Measurements from ENCODE around the gene REPIN1.

DNA sequence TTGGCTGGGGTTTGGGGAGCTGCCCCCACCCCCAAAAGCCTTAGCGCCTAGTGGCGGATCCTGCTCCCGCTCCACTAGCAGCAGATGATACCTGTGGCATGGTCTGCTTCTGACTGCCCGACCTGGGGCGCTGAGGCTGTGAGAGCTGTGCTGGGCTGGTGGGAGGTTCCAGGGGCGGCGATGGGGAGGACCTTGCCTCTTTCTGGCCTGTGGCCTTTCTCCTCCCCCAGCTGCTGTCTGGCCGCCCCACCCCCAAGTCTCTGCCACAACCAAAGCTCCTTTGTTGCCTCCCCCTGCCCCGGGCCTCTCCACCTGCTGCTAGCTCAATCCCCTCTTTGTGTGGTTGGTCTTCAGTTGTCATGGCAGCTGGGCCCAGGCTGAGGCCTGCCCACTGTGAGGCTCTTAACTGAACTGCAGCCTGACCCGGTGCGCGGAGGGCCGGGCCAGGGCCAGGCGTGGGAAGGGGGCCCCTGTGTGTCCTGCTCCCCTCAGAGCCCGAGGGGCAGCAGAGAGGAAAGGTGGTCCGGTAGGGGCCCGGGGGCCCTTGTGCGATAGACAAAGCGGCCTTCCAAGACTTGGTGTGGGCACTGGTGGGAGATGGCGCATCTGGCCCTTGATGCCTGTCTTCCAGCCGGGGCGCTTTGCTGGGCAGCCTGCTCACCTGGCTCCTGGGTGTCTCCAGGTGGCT, 15.2 kb downstream of the REPIN1 start:
- TF ChIP-seq ZFX (IDR thresholded peaks at IDR 0.05; ENCODE audit: borderline replicate concordance) = no peak
- TF ChIP-seq, protein P1, sequence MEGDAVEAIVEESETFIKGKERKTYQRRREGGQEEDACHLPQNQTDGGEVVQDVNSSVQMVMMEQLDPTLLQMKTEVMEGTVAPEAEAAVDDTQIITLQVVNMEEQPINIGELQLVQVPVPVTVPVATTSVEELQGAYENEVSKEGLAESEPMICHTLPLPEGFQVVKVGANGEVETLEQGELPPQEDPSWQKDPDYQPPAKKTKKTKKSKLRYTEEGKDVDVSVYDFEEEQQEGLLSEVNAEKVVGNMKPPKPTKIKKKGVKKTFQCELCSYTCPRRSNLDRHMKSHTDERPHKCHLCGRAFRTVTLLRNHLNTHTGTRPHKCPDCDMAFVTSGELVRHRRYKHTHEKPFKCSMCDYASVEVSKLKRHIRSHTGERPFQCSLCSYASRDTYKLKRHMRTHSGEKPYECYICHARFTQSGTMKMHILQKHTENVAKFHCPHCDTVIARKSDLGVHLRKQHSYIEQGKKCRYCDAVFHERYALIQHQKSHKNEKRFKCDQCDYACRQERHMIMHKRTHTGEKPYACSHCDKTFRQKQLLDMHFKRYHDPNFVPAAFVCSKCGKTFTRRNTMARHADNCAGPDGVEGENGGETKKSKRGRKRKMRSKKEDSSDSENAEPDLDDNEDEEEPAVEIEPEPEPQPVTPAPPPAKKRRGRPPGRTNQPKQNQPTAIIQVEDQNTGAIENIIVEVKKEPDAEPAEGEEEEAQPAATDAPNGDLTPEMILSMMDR (IDR thresholded peaks at IDR 0.05) = no peak

Measured in 22Rv1 (cell line).